MCF 10A (cell line): ENCODE measurements around the gene AZIN2. TPM values are rescaled to one million over a fixed set of nuclear protein-coding genes. Genes with fewer than 3 reads are reported as not detected.

Experiments used
- BruUV-seq: library from RNA; stranded (reverse); fragments of 400-500 nt; replicated peaks from 2 replicates; lab custom pipeline; 2021; lab: Mats Ljungman, UMichigan
- CTCF ChIA-PET: fragments of 300-600 bp; sonication (Branson Sonifier 250); formaldehyde crosslinking; extraction: SDS; loops from one replicate; lab custom pipeline; 2021; ENCODE audit warnings: antibody characterized with exemption, inconsistent platforms; lab: Yijun Ruan, JAX
- POLR2A ChIA-PET: fragments of 300-600, 350-650 bp; sonication (Branson Sonifier 250); formaldehyde crosslinking; extraction: SDS; loops from one replicate; lab custom pipeline; 2020; ENCODE audit warnings: antibody characterized with exemption, inconsistent platforms; lab: Yijun Ruan, JAX
- DNase-seq: peaks from one replicate; pipeline ENCODE4 v3.0.0-alpha.2; 2018; ENCODE audit not compliant: unreplicated experiment
- H3K27ac Mint-ChIP-seq: one replicate; pipeline ENCODE4 v1.8.0; 2022; ENCODE audit warnings: mild to moderate bottlenecking, low read depth, mixed read lengths; ENCODE audit not compliant: unreplicated experiment
- H3K27me3 Mint-ChIP-seq: one replicate; pipeline ENCODE4 v1.8.0; 2022; ENCODE audit warnings: mixed read lengths; ENCODE audit not compliant: insufficient read depth, unreplicated experiment
- H3K36me3 Mint-ChIP-seq: one replicate; pipeline ENCODE4 v1.8.0; 2022; ENCODE audit warnings: mild to moderate bottlenecking, moderate library complexity, mixed read lengths; ENCODE audit not compliant: insufficient read depth, unreplicated experiment
- H3K4me1 Mint-ChIP-seq: one replicate; pipeline ENCODE4 v1.8.0; 2022; ENCODE audit warnings: mixed read lengths; ENCODE audit not compliant: insufficient read depth, unreplicated experiment
- H3K4me3 Mint-ChIP-seq: one replicate; pipeline ENCODE4 v1.8.0; 2022; ENCODE audit warnings: mild to moderate bottlenecking, moderate library complexity, mixed read lengths; ENCODE audit not compliant: unreplicated experiment
- H3K9me3 Mint-ChIP-seq: one replicate; pipeline ENCODE4 v1.8.0; 2022; ENCODE audit warnings: mixed read lengths; ENCODE audit not compliant: unreplicated experiment
- intact Hi-C: fragments of 100-400 bp; cut with micrococcal nuclease; formaldehyde crosslinking; loops from 2 replicates; pipeline ENCODE4 v1.14.1; 2022
- total RNA-seq: library from RNA; stranded (reverse); gene quantifications from 2 replicates; pipeline ENCODE4 v1.2.3, GENCODE V29; 2022
- TF ChIP-seq, protein P1 (sequence below): fragments of 200-600 bp; IDR thresholded peaks from one replicate; pipeline ENCODE4 v1.8.0; 2022; ENCODE audit warnings: antibody characterized with exemption, mild to moderate bottlenecking; ENCODE audit not compliant: unreplicated experiment

AZIN2 gene
- total RNA-seq, 1 experiment from 2014 or later: 1.6 TPM

DNA sequence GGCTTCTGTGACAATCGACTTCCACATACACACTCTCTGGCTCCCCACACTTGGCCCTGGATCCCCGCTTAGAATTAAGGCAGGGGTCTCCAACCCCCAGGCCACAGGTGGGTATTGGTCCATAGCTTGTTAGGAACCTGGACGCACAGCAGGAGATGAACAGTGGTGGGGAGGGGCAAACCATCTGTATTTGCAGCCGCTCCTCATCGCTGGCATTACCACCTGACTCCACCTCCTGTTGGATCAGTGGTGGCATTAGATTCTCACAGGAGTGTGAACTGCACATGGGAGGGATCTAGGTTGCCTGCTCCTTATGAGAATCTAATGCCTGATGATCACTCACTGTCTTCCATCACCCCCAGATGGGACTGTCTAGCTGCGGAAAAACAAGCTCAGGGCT is 84.9 kb downstream of the AZIN2 start:
- no peaks in the 10 kb centered on the region for H3K9me3 Mint-ChIP-seq
- no TSS peak for BruUV-seq
- intact Hi-C loops: no loop called here
- no peaks in the 10 kb centered on the region for H3K4me1 Mint-ChIP-seq
- ChIA-PET POLR2A (interaction anchor here (0.9 kb wide), 1 partner anchor 18 kb away, joined by 3 read pairs; no protein-coding TSS in a partner anchor), CTCF (no interaction called here)
- DNase-seq: no peak
- peaks cover 7% of the 10 kb centered on the region for H3K36me3 Mint-ChIP-seq
- no peaks in the 10 kb centered on the region for H3K27me3 Mint-ChIP-seq
- TF ChIP-seq, protein P1, sequence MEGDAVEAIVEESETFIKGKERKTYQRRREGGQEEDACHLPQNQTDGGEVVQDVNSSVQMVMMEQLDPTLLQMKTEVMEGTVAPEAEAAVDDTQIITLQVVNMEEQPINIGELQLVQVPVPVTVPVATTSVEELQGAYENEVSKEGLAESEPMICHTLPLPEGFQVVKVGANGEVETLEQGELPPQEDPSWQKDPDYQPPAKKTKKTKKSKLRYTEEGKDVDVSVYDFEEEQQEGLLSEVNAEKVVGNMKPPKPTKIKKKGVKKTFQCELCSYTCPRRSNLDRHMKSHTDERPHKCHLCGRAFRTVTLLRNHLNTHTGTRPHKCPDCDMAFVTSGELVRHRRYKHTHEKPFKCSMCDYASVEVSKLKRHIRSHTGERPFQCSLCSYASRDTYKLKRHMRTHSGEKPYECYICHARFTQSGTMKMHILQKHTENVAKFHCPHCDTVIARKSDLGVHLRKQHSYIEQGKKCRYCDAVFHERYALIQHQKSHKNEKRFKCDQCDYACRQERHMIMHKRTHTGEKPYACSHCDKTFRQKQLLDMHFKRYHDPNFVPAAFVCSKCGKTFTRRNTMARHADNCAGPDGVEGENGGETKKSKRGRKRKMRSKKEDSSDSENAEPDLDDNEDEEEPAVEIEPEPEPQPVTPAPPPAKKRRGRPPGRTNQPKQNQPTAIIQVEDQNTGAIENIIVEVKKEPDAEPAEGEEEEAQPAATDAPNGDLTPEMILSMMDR: no peak
- no peak overlapping the region for H3K4me3 Mint-ChIP-seq
- no peak overlapping the region for H3K27ac Mint-ChIP-seq

DNA sequence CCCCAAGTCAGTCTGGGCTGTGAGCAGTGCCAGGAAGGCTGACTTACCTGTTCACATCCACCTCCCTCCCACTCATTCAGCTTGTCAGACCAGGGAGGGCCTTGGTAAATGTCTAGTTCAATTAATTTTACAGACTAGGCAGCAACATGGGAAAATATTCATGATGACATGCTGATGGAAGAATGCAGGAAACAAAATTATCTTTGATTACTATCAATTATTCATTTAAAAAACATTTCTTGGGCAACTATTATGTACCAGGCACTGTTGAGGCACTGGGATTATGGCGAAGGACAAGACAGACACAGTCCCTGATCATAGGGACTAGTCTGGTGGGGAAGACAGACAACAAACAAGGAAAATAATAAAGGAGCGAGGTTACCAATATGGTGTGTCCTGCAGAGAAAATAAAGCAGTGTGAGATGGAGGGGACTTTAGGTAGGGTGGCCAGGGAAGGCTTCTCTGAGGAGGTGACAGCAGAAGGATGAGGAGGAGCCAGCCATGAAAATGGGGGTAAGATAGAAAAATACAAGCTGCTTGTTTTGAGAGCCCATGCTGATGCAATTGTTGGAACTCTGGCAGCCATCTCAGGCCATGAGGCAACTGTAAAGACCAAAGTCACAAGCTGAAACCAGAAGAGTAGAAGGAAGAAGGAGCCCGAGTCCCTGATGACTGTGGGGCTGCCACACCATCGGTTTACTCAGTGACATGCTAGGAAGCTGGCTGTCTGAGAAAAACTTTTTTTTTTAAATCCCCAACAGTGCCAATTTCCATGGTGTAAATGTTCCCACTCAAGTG is 86.9 kb downstream of the AZIN2 start:
- no peaks in the 10 kb centered on the region for H3K4me1 Mint-ChIP-seq
- BruUV-seq: no TSS peak
- POLR2A ChIA-PET: interaction anchor here (0.7 kb wide), 1 partner anchor 65 kb away, joined by 3 read pairs; no protein-coding TSS in a partner anchor

DNA sequence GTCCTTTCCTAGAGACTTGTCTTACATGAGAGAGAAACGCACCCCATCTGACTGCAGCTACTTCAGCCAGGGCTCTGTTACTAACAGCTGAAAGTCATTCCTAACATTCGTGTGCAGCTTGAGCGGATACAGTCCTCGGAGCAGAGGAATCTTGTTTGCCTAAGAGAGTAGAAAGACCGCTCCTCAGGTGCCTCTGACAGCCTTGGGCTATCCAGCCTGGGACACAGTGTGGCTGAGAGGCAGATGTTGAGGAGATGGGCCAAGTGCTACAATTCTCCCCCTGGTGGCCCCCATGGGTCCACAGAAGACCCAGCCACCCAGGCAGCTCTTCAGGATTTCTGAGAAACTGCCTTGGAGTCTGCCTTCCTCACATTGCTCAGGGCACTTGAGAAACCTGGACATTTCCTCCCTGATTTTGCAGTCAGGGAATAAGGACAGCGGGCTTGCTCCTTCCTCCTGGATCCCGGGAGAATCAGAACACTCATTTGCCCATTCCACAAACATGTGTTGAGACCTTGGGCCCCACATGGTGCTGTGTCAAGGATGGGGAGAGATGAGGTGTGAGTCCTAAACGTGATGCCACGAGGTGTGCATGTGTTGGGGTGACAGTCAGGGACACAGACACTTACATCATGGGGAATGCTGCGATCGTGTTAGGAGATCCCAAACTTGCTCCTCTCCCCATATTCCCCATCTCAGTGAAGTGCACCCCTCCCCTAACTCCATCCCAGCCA is 87.8 kb downstream of the AZIN2 start:
- BruUV-seq: no TSS peak
- TF ChIP-seq, protein P1: no peak
- Mint-ChIP-seq H3K4me3 (no peak overlapping the region), H3K27ac (no peak overlapping the region), H3K9me3 (no peaks in the 10 kb centered on the region), H3K4me1 (peaks cover 6% of the 10 kb centered on the region), H3K27me3 (no peaks in the 10 kb centered on the region), H3K36me3 (peaks cover 3% of the 10 kb centered on the region)
- ChIA-PET CTCF (interaction anchor here (0.9 kb wide), 1 partner anchor 42 kb away, joined by 3 read pairs; no protein-coding TSS in a partner anchor), POLR2A (no interaction called here)
- DNase-seq: no peak
- intact Hi-C loops: no loop called here

More for the DNA sequence above, 86.9 kb downstream of the AZIN2 start:
- no peaks in the 10 kb centered on the region for H3K27me3 Mint-ChIP-seq
- H3K4me3 Mint-ChIP-seq: no peak overlapping the region
- no peak for DNase-seq
- peaks cover 7% of the 10 kb centered on the region for H3K36me3 Mint-ChIP-seq
- H3K9me3 Mint-ChIP-seq: no peaks in the 10 kb centered on the region
- intact Hi-C loops: no loop called here
- CTCF ChIA-PET: interaction anchor here (0.9 kb wide), 1 partner anchor 41 kb away, joined by 3 read pairs; no protein-coding TSS in a partner anchor
- H3K27ac Mint-ChIP-seq: no peak overlapping the region
- TF ChIP-seq, protein P1: no peak
